ENCODE data around the gene XAGE2. TPM values are rescaled to one million over a fixed set of nuclear protein-coding genes. Genes with fewer than 3 reads are reported as not detected.

The XAGE2 gene, protein sequence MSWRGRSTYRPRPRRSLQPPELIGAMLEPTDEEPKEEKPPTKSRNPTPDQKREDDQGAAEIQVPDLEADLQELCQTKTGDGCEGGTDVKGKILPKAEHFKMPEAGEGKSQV
- not detected in 2 replicates for total RNA-seq

DNA sequence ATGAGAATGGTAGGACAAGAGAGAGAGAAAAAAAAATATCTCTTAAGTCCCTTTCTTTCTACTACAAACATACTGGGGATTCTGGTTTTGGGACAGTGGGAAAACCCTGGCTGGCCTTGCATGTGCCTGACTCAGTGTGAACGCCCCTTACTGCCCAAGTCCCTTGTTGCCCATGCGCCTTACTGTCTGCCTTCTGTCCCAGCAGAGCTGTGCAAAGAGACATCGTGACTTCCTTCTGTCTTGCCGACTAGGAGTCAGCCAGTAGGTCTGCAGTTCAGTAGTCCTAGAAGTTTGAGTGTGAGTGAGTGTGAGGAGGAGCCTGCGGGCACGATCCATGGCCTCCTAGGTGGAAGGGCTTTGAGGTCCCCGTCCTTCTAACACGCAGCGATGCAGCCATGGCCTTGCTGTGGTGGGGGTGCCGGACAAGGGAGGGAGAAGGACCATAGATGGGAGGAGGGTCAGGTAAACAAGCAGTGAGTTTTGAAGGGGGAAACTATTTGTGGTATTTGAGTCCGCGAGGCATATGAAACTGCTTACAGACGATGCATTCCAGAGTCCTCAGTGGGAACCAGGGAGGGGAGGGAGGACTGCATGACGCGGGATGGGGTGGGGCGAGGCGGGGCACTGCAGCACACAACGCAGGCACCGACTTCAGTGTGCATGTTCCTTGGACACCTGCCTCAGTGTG is at the start of gene XAGE2:
Gene XAGE2, plus strand, starts transcription at position 654 of the 688 bp plus-strand sequence. CDS start 994 bp downstream, outside the sequence.

Other genes with a start within 250 kb of the XAGE2 start
- 64.9 and 149 TPM in 2 replicates for gene MAGED4, start 184.1 kb upstream of the XAGE2 start, total RNA-seq
- not detected in 2 replicates for gene XAGE1A, start 126.8 kb downstream of the XAGE2 start, total RNA-seq
- not detected in 2 replicates for gene XAGE1B, start 148.0 kb downstream of the XAGE2 start, total RNA-seq